Fibroblast of pulmonary artery (primary cell): Measurements from ENCODE around the gene ZNF536.
"Not testable (repeated sequence)": the region's sequence is repeated elsewhere in the genome, so short reads cannot be mapped to it uniquely, and the experiment has no call there.

Experiments used
- DNase-seq: peaks from one replicate; pipeline ENCODE4 v3.0.0-alpha.2; 2010; ENCODE audit warnings: low read depth
- H3K4me3 ChIP-seq: replicated peaks from 2 replicates; pipeline ENCODE4 v1.5.1; 2011; ENCODE audit warnings: low read depth, mild to moderate bottlenecking, control low read depth, low read length, moderate library complexity
- TF ChIP-seq, protein P1 (sequence below): IDR thresholded peaks from 2 replicates; pipeline ENCODE4 v1.5.1; 2011; ENCODE audit warnings: mild to moderate bottlenecking, control low read depth, low read length, inconsistent platforms; ENCODE audit errors: missing control alignments

The ZNF536 gene

DNA sequence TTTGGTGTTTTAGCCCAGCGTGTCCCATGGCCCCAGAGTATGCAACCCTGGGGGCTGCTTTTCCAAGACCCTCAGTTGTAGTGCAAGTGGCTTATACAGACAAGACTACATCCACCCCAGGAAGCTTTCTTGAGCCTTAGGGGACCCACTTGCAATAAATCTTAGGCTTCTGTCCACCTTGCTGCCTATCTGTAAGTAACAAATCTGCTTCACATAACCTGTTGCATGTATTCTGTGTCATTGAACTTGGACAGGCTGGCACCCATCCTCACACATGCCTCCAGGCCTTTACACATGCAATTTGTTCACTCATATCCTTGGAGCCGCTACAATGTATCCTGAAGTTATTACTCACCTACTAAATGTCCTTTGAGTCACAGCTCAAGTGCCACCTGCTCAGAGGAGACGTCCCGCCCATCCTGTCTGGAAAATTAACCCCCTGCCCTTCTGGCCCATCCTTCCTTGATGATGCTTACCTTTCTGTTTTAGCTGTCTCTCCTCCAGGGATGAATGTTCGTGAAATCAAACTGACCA is 101.2 kb downstream of the ZNF536 start:
- TF ChIP-seq, protein P1, sequence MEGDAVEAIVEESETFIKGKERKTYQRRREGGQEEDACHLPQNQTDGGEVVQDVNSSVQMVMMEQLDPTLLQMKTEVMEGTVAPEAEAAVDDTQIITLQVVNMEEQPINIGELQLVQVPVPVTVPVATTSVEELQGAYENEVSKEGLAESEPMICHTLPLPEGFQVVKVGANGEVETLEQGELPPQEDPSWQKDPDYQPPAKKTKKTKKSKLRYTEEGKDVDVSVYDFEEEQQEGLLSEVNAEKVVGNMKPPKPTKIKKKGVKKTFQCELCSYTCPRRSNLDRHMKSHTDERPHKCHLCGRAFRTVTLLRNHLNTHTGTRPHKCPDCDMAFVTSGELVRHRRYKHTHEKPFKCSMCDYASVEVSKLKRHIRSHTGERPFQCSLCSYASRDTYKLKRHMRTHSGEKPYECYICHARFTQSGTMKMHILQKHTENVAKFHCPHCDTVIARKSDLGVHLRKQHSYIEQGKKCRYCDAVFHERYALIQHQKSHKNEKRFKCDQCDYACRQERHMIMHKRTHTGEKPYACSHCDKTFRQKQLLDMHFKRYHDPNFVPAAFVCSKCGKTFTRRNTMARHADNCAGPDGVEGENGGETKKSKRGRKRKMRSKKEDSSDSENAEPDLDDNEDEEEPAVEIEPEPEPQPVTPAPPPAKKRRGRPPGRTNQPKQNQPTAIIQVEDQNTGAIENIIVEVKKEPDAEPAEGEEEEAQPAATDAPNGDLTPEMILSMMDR: no peak

DNA sequence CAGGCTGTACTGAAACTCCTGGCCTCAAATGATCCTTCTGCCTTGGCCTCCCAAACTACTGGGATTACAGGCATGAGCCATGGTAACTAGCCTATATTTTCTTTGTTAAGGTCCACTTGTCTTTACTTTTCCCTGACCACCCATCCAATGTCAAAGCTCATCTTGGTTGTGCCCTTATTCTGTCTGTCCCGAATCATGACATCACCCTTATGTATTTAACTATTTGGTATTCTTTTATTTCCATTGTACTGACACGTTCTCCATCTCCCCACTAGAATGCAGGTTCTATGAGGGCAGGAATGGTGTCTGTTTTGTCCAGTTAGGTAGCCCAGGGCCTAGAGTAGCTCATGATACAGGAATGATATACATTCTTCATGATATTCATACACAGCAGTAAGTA is 104.8 kb downstream of the ZNF536 start:
- H3K4me3 ChIP-seq: no peak overlapping the region
- TF ChIP-seq, protein P1: no peak
- DNase-seq: no peak

More for the DNA sequence above, 101.2 kb downstream of the ZNF536 start:
- no peak for DNase-seq
- no peak overlapping the region for H3K4me3 ChIP-seq

DNA sequence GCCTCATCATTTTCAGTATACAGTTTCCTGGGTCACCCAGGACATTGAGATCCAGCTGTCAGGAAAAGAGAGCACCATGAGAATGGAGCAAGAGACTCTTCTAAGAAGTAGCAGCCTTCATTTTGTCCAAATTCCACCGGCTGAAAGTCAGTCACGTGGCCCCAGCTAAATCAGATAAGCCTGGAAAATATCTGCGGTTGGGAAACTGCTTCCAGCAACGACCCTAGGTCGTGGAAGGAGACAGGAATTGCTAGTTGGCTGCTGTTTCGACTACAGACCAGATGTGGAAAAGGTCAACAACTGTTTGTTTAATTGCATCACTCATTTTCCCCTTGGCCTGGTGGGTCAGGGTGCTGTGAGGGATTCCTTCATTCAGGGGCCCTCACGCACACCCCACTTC is 107.0 kb downstream of the ZNF536 start:
- H3K4me3 ChIP-seq: no peak overlapping the region
- TF ChIP-seq, protein P1: no peak
- DNase-seq: no peak

DNA sequence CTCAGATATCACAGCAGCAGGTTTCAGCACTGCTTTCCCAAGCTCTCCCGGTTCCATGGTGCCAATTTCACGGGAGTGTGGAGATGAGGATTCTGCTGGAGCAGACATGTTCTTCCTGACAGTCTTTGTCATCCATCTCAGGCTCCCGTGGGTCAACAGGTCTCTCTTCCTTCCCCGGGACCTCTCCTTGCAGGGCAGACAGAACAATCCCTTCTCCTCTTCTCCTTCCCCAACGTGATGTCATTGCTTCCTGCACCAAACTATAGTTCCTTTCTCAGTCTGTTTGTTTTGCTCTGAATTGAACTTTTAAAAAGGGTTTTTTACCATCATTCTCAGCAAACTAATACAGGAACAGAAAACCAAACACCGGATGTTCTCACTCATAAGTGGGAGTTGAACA is 107.9 kb downstream of the ZNF536 start:
- no peak overlapping the region for H3K4me3 ChIP-seq
- DNase-seq: no peak
- TF ChIP-seq, protein P1: no peak

DNA sequence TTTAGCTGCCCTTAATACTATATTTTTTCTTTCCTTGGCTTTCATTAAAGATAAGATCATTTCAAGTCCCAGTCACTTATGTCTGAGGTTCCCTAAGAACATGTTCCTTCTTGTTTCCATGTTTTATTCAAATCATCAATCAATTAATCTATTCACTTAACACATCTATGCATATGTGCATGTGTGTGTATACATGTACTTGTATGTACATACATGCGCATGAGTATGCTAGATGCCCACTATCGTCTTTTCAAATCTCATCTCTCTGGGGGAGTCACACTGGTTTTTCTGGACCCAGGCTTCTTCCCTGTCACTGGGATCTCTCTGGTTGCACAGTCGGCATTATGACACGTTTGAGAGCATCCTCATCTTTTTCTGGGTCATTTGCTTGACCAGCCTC is 108.9 kb downstream of the ZNF536 start:
- TF ChIP-seq, protein P1: no peak
- no peak overlapping the region for H3K4me3 ChIP-seq
- DNase-seq: no peak

DNA sequence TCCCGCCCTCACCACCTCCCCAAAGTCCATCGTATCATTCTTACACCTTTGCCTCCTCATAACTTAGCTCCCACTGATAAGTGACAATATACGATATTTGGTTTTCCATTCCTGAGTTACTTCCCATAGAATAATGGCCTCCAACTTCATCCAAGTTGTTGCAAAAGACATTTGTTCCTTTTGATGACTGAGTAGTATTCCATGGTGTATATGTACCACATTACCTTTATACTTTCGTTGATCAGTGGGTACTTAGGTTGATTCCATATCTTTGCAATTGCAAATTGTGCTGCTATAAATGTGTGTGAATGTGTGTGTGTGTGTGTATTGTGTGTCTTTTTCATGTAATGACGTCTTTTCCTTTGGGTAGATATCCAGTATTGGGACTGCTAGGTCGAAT is 109.6 kb downstream of the ZNF536 start:
- no peak overlapping the region for H3K4me3 ChIP-seq
- no peak for DNase-seq
- TF ChIP-seq, protein P1: no peak

DNA sequence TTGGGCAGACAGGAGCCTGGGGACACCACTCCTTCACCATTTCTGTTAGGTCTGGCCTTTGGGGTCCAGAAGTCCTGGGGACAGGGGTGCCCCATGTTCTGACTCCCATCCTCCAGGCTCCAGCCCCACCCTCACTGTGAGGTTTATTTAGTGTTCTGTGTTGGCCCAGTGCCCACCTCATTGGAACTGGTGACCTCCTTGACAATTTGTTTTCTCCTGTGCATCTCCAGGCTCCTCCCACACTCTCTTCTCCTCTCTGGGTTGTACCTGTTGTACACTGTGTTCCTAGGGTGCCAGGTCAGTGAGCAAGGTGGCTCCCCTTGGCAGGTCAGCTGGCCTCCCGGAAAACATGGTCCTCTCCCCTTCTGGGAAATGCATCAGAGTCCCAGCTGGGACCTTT is 110.8 kb downstream of the ZNF536 start:
- TF ChIP-seq, protein P1: no peak
- no peak for DNase-seq
- no peak overlapping the region for H3K4me3 ChIP-seq

DNA sequence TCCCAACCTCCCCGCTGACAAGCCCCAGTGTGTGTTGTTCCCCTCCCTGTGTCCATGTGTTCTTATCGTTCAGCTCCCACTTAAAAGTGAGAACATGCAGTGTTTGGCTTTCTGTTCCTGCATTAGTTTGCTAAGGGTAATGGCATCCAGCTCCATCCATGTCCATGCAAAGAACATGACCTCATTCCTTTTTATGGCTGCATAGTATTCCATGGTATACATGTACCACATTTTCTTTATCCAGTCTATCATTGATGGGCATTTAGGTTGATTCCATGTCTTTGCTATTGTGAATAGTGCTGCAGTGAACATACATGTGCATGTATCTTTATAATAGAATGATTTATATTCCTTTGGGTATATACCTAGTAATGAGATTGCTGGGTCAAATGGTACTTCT is 114.1 kb downstream of the ZNF536 start:
- H3K4me3 ChIP-seq, DNase-seq: not testable (repeated sequence)
